Activated CD8-positive, alpha-beta memory T cell treated with anti-CD3 and anti-CD28 coated beads for 1 hour (primary cell): ENCODE results near the gene BRINP2.
"Not testable (repeated sequence)": the region's sequence is repeated elsewhere in the genome, so short reads cannot be mapped to it uniquely, and the experiment has no call there.

ENCODE experiments used
- DNase-seq, 2 donors: peaks; one replicate each; pipeline ENCODE4 v3.0.0-alpha.2; 2020; ENCODE audit warnings: low read depth in 1 of 2; ENCODE audit errors: extremely low read depth in 1 of 2

BRINP2 gene

DNA sequence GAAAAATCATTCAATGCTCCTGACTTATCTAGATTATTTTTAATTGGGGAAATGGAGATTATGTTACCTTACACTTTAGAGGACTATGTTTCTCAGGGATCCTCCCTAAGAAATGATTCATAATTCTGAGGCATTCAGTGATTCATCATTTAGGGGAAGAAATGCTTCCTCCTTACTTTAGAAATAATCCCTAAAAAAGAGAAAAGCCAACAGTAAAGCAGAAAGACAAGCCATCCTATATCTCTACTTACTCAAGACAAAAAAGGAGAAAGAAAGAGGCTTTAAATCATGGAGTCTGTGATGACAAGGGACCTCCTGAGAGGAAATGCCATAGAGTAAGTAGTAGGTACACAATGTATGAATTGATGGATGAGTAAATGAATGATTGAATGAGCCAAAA lies 137.0 kb downstream of the BRINP2 start:
- DNase-seq = no peak

DNA sequence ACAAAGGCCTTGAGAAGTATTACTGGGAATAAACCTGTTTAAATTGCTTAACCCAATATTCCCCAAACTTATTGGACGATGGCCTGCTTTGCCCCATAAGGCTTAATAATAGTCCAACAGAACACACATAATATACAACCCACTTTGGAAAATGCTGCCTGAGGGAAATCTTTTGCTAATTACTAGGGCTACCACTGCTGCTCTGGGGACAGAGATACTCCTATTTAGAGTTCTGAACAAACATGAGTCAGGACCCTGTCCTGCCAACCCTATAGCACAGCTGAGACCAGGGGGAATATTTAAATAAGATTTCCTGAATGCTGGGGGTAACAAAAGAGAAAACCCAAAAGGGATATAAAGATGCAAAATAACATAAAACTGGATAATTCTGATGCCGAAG lies 139.1 kb downstream of the BRINP2 start:
- DNase-seq = no peak

DNA sequence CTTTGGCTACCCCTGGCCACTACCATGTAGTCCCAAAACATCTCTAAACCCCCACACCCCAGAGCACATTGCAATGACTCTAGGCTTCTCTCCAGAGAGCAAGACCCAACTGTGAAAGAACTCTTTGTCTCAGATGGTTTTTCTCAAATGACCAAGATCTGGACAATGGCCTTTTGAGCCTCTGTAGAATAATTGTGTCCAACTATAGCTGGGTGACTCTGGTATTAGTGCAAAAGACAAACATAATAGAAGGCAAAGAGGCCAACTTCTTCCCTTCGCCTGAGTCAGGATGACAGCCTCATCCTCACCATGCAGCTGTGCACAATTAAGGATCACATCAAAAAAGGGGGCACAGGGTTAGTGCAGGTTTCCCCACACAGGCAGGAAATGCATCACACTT lies 139.6 kb downstream of the BRINP2 start:
- DNase-seq = no peak

DNA sequence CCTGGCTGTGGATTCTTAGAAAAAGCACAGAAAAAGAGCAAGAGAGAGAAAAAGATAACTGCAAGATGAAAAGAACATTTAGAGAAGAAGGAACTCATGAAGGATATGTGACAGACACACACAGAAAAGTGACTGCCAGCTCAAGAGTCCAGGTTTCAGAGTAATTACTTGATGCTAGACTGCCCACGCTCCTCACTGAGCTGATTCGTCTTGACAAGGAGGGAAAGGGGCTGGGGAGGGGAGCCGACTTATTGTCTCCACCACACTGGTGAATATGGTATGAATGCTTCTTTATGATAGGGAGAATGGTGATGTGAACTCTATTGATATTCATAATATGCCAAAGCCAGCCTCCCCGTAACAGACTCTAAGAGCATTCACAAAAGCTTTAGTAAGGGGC lies 140.4 kb downstream of the BRINP2 start:
- no peak for DNase-seq

DNA sequence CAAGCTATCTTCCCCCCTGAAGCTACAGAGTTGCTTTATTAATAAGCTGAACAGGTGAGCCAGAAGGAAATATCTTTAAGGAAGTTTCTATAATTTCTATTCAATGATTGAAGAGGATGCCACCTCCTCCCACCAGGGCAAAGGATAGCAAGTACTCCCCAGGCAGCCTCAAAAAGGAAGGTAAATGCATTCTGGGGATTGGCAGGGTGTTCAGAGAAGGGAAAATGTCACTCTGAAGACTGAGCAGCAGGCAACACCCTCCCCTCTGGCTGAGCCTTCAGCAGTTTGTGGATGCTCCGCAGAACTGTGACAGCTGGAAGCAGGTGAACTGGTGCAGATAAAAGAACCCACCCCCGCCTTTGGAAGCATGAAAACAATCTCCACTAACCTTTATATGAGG lies 140.8 kb downstream of the BRINP2 start:
- DNase-seq = no peak

DNA sequence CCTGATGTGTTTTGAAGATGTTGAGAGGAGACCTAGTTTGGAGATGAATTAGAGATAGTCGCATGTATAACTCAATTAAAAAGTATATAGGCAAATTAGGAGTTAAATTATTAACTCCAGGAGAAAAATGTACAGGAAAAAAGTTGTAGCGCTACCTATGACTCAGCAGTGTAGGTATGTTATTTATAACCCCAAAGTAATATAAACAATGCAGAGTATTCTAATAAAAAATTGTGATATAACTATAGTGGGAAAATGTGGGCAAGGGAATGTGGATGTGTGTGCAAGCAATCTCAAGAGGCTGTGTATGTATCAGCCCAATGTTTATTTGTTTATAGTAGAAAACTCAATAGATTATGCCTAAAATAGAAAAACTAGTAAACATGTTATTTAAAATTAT lies 144.5 kb downstream of the BRINP2 start:
- no peak for DNase-seq

DNA sequence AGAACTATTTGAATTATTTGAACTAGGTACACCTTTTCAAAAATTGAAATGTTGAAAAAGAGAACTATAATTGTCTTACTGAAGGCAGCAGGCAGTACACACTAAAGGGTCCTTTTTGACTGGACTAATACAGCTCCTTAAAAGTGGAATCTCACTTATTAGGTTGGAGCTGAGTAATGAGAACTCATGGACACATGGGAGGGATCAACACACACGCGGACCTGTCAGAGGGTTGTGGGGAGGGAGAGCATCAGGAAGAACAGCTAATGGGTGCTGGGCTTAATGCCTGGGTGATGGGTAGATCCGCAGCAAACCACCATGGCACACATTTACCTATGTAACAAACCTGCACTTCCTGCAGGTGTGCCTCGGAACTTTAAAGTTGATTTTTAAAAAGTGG lies 145.0 kb downstream of the BRINP2 start:
- no peak for DNase-seq

DNA sequence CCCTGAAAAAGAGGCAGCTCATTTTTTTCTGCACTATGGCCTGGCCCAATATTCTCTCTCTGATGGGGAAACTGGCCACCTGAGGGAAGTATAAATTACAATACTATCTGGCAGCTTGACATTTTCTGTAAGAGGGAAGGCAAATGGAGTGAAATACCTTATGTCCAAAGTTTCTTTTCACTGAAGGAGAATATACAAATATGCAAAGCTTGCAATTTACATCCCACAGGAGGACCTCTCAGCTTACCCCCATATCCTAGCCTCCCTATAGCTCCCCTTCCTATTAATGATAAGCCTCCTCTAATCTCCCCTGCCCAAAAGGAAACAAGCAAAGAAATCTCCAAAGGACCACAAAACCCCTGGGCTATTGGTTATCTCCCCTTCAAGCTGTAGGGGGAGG lies 150.7 kb downstream of the BRINP2 start:
- not testable (repeated sequence) for DNase-seq

DNA sequence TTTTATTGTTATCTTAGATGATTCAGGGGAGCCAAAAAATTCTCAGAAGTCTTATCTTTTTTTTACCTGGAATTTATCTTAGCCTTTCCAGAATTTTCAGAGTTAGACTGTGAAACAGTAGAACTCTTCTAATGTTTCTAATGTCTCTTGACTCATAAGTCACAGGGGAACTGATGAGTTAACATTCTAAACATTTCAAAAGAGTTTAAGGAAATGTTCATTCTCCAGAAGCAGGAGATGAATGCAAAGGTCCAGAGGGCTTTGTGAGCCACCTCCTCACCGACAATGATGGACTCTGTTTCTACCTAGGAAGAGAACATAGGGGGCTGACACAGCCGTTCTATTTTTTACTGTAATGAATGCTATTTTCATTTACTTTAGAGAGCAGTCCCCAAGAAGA lies 157.5 kb downstream of the BRINP2 start:
- no peak for DNase-seq

DNA sequence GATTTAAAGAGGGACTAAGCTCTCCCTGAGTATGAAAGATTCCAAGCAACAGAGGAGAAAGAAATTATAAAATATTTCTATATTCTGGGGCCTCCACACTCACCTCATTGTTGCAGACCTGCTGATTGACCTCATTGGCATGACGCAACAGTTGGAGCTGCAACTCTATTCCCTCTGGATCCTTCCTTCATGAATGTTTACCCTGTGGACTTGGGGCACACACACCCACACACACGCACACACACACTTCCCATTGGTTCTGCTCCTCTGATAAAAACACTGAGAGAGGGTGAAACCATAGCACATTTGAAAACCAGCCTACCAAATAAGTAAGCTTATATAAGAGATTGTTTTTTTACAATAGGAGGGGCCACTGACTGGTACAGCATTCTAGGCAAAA lies 159.1 kb downstream of the BRINP2 start:
- no peak for DNase-seq
